Eye (tissue), 1 donor: ENCODE results near the gene HMX3.
"Not testable (repeated sequence)": the region's sequence is repeated elsewhere in the genome, so short reads cannot be mapped to it uniquely, and the experiment has no call there.

Source experiments
- DNase-seq: peaks from one replicate; pipeline ENCODE4 v3.0.0-alpha.2; 2015

The HMX3 gene

DNA sequence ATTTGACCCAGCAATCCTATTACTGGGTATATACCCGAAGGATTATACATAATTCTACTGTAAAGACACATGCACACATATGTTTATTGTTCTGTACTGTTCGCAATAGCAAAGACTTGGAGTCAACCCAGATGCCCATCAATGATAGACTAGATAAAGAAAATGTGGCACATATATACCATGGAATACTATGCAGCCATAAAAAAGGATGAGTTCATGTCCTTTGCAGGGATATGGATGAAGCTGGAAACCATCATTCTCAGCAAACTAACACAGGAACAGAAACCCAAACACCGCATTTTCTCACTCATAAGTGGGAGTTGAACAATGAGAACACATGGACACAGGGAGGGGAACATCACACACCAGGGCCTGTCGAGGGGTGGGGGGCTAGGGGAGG is 42.6 kb downstream of the HMX3 start:
- DNase-seq, result not testable (repeated sequence)

DNA sequence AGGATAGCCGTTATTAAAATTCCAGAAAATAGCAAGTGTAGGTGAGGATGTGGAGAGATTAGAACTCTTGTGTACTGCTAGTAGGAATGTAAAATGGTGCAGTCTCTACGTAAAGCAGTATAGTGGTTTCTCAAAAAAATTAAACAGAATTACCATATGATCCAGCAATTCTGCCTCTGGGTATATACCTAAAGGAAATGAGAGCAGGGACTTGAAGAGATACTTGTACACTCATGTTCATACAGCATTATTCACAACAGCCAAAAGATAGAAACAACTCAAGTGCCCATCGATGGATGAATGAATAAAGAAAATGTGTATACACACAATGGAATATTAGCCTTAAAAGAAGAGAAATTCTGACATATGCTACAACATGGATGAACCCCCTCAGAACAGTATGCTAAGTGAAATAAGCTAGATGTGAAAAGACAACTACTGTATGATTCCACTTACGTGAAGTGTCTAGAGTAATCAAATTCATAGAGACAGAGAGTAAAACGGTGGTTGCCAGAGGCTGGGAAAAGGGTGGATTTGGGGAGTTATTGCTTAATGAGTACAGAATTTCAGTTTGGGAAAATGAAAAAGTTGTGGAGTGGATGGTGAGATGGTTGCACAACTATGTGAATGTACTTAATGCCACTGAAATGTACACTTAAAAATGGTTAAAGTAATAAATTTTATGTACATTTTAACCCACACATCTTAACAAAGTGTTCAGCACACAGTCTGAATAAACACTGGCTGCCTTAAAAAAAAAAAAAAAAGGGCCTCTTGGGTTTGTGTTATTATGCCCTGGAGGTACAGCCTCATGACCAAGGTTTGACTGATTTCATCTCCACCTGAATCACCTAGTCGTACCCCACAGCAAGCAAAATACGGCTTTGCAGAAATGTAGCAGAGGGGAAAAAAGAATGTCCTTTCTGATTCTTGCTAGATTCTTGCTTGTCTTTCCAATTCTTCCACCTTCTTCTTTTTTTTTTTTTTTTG is 44.6 kb downstream of the HMX3 start:
- DNase-seq, result no peak

DNA sequence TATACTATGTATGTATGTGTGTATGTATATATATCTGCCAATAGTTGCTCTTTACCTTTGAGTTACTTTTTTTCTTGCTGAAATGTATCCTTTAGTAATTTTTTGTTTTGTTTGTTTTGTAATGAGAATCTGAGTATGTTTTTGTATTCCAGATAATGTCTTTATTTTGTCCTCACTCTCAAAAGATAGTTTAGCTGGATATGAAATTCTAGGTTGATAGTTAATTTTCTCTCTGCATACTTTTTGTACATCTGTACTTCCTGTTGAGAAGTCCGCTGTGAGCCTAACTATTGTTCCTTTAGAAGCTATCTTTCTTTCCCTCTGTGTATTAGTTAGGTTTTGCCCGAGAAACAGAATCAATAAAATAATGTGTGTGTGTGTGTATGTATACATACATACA is 48.0 kb downstream of the HMX3 start:
- DNase-seq, result no peak

DNA sequence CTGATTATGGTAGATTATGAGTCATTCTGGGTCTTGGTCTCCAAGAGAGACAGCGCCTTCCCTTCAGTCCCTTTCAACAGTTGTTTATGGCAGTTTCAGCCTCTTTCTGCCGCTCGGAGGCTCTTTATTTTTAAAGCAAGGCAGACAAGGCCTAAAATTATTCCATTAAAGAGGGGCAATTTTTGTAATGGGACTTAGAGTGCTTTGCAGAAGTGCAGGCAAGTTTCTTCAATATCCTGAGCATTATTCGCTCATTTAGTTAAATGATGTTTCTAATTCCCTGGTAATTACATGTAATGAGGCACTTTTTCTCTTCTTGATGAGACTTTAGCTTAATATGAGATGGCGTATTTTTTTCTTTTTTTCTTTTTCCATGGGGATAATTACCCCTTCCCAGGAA is 52.0 kb downstream of the HMX3 start:
- peak; percentile 54 for DNase-seq
